ENCODE measurements around the gene CTSF.
"Not testable (repeated sequence)": the region's sequence is repeated elsewhere in the genome, so short reads cannot be mapped to it uniquely, and the experiment has no call there.

The CTSF gene

DNA sequence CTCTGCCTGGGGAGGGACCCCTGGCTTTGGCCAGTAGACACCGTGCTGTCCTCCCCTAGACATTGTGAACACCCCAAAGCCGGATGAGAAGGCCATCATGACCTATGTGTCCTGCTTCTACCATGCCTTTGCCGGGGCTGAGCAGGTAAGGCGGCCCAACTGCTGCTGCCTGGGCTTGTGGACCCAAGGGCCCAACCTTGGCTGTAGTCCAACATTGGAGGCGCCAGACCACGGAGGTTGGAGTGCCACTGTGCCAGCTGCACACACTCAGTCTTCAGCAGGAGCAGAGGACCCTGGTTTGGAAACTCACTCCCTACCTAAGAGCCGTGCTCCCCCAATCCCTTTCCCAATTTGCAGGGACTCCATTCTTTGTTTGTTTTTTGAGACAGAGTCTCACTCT is 12.3 kb downstream of the CTSF start:
- no peak for DNase-seq

DNA sequence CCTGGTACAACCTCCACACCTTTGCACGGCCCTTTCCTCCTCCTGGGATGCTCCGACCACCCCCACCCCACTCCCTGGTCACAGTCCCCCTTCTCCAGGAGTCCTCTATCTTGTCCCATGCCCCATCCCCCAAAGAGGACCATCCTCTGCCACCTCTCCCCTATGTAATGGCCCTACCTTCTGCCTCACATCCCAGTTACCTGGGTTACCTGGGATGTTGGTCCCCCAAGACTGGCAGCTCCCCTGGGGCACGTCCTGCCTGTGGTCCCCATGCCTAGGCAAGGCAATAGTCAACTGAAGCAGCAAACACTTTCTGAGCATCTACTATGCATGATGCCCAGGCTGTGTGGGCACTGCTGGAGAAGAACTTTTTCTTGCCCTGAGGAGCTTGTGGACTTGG is 13.0 kb downstream of the CTSF start:
- DNase-seq, result no peak

DNA sequence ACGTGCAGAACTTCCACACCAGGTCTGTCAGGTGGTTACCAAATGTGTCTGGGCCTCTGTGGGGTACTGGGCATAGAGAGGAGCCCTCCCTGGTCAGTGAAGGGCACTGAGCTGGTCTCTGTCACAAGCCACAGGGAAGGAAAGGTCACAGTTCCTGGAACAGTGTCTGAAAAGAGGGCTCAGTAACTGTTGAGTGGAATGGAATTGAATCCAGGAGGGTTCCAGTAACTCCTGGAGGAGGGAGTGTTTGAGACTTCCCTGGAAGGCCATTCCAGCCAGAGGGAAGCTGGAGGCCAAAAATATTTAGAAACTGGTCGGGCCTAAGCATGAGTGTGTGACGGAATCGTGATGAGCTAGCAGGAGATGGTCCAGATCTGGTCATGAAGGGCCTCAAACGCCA is 13.8 kb downstream of the CTSF start:
- DNase-seq, result no peak

DNA sequence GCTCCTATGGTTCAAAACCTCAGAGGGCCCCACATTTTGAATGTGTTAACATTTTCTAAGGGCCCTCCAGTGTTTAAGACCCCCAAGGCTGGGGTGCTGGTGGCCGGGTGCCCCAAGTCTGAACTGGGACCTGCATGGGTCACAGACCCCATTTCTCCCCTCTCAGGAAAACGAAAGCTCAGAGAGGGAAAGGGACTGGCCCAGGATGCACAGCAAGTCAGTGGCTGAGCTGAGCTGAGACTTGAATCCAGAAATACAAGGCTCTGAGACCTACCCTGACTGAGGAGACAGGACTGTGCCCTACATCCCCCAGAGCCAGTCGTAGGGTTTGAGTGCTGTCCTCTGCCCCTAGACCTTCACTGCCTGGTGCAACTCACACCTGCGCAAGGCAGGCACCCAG is 17.5 kb downstream of the CTSF start:
- no peak for DNase-seq

DNA sequence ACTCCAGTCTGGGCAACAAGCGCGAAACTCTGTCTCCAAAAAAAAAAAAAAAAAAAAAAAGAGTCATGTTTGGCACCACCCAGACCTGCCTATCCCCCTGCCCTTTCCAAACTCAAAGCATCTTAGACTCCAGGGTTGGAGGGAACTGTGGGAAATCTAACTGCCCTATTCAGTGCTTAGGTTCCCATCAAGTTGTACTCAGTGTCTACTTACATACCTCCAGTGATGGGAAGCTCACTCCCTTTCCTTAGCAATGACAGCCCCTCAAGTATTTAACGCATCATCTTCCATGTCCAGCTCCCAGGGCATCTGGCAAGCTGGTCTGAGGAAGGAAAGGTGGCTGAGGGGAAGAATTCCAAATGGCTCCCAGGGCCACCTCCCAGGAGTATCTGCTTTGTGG is 18.7 kb downstream of the CTSF start:
- DNase-seq, result no peak

DNA sequence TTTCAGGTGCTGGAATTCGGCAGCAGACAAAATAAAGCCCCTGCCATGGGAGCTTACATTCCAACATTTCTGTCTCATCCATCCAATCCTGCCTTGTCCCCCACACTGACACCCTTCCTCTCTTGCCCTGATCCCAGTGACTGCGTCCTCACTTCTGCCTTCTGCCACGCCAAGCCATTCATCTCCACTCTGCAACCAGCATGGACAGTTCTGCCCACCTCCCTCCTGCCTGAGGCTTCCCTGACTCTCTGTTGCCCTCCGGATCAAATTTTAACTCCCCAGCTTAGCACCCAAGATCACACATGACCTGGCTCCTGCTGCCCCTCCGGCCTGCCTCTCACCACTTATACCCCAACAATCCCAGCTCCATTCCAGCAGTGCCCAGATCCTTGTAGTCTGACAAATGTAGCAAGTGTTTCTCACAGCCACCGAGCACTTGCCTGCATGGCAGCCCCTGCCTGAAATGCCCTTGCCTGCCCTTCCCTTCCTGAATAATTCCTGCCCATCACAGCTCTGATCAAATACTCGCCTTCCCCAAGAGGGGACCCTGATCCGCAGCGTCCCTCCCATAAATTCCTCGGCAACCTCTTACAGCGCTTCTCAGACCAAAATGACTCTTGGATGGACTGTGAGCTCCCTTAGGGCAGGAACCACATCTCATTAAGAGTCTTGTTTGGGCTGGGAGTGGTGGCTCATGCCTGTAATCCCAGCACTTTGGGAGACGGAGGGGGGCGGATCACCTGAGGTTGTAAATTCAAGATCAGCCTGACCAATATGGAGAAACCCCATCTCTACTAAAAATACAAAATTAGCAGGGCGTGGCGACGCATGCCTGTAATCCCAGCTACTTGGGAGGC is 19.4 kb downstream of the CTSF start:
- no peak for DNase-seq

DNA sequence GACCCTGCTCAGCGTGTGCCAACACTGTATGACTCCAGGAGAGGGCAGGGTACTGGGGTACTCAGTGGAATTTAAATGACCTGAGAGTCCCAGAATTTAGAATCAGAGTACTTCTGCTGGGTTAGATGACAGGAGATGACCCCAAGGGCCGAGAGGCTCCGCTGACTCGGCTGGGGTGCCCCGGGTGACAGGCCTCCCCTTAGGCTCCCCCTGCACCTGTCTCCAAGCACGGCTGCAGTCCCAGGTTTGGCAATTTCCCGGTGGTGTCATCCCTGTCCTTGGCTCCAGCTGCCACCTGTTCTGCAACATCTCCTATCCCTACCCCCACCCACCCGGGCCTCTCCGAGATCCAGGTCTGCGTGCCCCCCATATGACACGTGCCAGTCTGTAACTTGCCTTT is 20.4 kb downstream of the CTSF start:
- no peak for DNase-seq

DNA sequence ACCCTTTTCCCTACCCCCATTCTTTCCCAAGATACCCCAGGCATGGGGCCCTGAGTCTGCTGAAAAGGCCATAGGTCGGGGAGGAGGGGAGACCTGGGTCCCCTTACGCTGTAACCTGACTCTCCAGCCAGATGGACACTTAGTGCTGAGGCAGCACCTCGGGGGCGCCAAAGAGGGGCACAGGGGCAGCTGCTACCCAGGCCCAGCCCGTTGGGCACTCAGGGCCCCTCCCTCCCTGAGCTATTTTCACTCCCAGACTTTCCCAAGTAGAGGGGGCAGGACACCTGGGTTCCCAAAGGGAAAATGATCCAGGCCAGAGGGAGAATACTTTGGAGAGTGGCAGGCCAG is 20.8 kb downstream of the CTSF start:
- DNase-seq, result no peak

DNA sequence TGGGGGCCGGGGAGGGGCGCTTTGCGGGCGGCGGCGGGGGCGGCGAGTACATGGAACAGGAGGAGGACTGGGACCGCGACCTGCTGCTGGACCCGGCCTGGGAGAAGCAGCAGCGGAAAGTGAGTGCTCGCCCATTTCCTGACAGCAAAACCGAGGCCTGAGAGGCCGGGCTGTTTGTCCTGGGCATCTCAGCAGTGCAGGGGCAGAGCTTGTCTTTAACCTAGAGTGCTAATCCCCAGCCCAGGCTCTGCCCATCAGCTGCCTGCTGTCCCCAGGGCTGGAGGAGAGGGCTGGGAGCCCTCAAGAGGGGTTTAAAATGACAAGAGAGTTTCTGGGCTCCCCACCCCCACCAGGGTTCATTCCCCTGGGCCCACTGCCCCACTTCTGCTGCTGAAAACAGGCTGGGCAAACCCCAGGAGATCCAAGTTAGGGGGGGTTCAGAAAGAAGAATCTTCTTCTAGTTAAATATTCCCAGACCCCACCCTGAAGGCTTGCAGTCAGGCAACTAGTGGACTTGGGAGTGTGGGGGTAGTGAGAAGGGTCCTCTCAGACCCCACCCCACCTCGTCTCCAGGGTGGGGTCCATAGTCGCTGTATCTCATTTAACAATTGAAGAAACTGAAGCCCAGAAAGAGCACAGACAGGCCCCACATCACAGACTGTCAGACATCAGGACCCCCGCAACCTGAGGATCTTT is 21.3 kb downstream of the CTSF start:
- DNase-seq, result no peak

DNA sequence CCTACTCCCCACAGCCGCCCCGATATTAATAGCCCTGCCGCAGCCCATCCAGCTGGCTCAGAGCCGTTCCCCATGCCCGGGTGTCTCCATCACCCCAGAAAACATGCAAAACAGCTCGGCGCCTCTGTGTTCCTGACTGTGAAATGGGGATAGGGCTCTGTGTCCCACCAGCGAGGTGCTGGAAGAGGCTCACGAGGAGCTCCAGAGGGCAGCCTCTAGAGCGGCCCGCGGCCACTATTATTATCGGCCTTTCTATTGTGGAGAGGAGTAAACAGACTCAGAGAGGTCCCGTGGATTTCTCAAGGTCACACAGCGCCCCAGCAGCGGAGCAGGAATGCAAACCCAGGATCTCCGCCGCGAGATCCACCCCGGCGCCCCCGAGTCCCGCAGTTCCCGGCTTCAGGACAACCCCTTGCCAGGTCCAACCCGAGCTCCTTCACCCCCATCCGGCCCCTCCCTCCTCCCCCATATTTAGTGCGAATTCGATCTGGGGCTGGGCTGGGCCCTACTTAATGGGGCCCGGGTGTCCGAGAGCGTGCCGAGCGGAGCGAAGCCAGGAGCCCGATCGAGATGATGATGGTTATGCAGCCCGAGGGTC is 21.9 kb downstream of the CTSF start, which contains the start of gene ACTN3:
TSS of gene ACTN3 (plus strand) at position 536 of the 598 bp plus-strand sequence. CDS start at position 571, 35 bp downstream.
- no peak for DNase-seq

DNA sequence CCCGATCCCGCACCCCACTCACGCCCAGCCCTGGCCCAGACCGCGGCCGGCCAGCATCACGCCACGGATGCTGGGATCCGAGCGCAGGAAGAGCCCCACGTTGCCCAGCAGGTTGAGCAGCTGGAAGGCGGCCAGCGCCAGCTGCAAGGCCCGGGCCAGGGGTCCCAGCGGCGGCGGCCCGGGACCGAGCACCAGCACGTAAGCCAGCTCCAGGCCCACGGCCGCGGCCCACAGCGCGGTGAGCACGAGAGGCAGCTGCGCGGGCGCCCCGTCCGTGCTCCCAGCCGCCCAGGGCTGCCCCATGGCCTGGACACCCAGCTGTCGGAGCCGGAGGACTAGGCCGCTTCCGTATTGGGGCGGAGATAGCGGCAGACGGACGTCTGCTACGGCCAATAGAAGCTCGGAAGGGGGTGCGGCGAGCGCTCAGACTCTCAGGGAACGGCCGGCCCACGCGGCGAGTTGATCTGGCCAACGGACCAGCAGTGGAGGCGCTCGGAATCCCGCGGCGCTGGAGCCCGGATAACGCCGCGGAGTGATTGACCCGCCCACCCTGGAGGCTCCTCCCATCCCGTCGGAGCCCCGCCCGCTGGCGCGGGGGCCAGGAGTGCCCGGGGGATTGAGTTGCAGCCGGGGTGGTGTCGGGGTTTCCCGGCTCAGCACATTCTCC is 22.6 kb downstream of the CTSF start, which contains the start of gene ZDHHC24:
TSS of gene ZDHHC24 (minus strand) at position 348 of the 667 bp plus-strand sequence. CDS start at position 303, 45 bp downstream.
- peak; percentile 81 for DNase-seq

DNA sequence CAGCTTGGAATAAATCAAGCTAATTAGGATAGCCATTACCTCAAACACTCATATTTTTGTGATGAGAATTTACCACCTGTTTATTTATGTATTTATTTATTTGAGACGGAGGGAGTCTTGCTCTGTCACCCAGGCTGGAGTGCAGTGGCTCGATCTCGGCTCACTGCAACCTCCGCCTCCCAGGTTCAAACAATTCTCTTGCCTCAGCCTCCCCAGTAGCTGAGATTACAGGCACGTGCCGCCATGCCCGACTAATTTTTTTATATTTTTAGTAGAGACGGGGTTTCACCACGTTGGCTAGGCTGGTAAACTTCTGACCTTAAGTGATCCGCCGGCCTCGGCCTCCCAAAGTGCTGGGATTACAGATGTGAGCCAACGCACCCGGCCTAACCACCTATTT is 23.5 kb downstream of the CTSF start:
- not testable (repeated sequence) for DNase-seq

DNA sequence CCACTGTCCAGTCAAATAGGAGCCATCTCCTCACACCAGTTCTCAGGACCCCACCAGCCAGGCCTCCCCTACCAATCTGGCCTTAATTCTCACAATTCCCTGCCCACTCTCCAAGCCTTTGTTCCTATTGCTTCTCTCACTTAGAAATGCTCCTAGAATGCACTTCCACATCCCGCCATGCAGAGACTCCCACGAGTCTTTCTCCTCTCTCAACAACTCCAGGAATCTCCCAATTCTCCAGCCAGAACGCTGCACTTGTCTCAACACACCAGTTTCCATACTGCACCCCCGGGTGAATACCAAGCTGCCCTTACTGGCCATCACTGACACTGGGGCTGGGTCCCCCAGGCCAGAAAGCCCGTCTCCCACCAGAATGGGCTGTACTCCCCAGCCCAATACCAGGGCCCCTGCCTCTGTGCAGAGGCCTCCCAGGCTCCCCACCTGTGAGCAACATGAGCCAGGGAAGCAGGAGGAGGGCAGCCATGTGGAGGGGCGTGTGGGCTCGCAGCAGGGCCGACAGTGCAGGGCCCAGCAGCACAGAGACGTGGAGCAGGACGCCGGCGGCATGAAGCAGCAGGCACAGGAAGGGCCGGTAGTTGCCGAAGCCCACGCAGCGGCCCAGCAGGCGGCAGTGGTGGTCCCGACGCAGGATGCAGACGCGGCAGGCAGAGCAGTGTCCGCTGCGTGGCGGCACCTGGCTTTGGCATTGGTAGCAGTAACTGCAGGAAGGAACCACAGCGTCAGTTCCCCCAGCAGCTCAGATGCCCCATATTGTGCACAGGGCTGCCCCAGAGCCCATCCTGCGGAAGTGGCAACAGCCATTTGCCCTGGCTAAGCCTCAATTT is 24.9 kb downstream of the CTSF start:
- DNase-seq, result peak; percentile 60

DNA sequence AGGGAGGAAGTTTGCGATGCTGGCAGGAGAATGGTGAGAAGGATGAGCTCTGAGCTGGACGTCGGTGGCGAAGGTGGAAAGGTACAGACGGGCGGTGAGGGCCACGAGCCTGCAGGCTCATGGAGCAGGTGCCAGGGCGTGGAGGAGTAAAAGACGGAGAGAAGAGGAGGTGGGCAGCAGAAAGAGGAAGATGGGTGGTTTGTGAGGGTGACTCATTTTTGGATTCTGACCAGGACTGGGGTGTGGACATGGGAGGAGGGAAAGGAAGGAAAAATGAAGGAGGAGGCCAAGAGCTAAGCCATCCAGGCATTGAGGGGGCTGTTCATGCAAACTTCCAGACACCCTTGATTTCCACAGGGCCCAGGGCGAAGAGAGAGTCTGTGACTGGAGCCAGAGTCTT is 26.0 kb downstream of the CTSF start:
- DNase-seq, result no peak

DNA sequence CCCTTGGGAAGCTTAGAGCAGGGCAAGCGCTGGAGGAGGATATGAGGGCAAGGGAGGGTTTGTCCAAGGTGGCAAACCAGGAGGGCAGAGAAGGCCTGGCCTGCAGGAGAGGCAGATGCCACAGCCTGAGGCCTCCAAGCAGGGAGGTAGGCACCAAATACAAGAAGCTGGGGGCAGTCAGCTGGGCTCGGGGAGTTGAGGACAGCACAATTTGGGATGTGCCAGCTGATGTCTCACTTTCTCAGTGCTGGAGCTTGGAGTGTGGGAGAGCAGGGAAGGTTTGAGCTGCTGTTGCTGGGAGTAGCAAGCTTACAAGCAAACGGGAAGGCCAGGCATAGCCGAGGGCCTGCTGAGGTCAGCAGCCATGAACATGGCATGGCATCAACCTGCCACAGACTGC is 26.5 kb downstream of the CTSF start:
- no peak for DNase-seq

DNA sequence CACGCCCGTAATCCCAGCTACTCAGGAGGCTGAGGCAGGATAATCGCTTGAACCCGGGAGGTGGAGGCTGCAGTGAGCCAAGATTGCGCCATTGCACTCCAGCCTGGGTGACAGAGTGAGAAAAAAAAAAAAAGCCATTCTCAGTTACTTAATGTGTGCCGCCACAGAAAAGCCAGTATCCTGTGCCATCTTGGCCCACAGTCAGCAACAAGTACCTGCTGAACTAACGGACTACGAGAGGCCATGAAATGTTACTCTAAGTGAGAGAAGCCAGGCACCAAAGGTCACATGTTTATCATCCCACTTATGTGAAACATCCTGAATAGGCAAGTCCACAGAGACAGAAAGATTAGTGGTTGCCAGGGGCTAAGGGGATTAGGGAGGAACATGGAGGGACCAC is 27.8 kb downstream of the CTSF start:
- DNase-seq, result not testable (repeated sequence)

DNA sequence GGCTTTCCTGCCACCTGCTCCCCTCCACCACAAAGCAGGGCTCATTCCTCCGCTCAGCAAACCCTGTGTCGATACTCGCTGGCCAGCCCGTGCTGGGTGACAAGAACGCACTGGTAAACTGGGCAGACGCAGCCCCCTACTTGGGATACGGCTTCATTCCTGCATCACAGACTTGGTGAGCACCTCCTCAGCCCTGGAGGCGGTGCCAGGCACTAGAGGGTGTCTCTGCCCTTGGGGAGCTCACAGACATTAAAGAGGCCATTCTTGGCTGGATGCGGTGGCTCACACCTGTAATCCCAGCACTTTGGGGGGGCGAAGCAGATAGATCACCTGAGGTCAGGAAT is 28.6 kb downstream of the CTSF start:
- DNase-seq, result no peak

DNA sequence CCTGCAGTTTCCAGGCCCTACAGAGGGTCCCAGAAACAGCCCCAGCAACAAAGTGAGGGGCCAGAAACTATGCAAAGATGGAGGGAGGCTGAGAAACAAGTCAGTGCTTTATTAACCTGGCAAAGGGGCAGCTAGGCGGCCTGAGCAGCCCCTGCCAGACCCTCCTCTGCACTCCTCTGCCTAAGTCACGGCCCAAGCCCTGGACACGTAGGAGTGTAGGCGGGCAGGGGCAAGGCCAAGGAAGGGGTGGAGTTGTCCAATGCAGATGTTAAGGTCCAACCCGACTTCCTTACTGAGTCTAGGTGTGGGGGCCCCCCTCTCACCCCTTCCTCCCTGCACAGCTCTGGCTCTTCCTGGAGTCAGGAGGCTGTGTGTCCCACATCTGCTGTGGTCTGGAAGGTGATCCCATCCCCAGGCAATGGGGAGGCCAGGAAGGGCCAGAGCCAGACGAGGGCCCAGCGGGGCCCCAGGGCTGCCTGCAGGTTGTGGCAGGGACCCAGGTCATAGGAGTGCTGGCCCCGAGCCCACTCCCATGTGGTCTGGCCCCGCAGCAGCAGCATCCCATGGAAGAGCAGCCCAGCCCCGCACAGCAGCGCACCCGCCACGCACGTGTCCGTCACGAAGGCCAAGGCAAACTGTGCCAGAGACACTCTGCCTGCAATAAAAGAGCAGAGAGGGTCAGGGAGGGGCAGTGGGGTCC is 29.1 kb downstream of the CTSF start:
- no peak for DNase-seq

DNA sequence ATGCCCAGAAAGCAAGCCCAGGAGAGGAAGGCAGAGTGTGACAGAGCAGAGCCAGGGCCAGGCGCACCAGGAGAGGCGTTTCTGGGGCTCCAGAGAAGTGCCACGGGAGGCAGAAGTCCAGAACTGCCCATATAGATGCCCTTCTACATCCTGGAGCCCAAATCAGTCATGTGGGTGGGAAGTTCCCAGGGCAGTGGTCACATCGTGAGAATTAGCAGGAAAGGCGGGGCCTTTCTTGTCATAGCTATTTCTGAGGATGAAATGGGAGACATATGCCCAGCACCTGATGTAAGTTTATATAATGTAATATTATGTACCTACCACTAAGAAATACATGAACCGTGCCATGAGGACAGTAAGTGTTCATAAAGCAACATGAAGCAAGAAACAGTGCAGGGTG is 35.6 kb downstream of the CTSF start:
- no peak for DNase-seq

DNA sequence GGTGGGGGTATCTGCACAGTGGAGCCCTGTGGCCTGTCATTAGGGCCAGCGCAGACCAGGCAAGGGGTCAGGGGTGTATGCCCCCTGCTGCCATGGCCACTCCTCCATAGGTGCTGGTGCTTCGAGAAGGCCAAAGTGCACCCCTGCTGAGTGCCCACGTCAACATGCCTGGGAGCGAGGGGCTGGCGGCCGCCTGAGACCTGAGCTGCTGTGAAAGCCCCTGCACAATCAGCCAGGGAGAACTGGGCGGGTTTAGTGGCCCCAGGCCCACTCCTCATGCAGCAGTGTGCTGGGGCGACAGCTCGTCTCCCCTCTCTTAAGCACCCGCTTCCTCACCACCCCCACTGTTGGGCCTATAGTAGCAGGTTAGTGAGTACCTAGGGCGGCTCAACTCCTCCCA is 36.6 kb downstream of the CTSF start:
- no peak for DNase-seq

DNA sequence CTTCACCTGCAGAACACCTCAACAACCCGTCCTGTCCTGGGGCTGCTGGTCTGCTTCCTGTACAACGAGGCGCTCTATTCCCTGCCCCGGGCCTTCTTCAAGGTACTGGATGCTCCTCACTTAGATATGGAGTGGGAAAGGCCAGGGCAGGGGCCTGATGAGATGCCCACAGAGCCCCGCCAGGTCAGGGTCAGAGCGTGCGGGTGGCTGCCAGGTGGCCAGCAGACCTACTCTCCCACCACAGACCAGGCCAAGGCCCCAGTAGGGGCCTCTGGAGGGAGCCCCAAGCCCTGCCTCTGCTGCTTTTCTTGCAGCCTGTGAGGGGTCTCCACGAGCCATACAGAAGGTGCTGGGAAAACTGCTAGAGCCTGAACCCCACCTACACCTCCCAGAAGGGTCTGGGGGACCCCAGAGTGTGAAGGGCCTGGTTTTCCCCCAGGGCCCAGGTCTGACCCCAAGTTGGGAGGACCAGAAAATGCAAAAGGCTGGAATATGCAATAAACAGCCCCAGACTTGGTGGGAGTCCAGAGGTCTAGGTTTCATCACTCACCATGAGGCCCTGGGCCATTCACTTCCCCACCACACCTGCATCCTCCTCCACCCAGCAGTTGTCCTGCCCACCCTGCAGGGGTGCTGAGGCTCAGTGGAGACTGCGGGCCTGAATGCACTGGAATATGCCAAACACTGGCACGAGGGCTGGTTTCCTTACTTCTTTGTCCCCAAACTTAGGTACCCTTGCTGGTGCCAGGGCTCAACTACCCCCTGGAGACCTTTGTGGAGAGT is 37.3 kb downstream of the CTSF start:
- no peak for DNase-seq

Measured in activated effector memory CD4-positive, alpha-beta T cell treated with Interleukin-2 at 50 U/mL for 16 hours (primary cell).